ENCODE data around the gene HSPBP1.

Gene HSPBP1

DNA sequence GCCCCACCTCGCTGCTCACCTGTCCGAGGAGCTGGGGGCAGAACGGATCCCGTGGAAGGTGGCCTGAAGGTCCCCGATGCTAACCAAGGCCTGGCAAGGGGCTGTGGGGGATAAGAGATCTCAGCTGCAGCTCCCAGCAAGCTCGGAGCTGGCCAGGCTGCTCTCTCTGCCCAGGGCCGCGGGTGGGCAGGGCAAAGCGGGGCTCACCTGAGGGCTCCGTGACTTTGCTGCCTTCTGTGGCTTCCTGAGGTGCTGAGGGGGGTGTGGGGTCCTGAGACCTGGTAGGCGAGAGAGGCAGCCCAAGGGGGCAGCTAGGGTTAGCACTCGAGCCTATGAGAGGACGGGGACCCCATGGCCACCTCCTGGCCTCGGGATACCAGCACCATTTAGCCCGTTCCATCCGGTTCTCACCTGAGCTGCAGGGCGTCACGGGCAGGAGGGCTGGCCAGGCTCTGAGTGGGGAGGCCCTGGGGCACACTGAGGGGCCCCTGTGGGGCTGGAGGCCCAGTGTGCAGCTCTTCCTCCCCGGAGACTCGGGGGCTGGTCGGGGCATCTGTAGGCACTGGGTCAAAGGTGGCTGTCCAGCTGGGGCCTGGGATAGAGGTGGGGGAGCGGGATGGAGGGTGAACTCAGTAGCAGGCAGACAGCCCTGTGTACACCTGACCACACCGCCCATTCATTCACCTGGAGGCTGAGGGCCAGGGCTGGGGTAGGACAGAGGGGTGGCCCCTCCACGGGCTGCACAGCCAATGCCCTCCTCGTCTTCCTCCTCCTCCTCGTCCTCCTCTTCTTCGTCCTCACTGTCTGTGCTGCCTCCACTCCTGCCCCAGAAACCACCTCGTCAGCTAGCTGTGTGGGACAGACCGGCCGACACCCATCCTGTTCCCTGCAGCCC, 48.3 kb downstream of the HSPBP1 start:
- H3K9me3 ChIP-seq (ENCODE audit: low read length) = no peaks in the 10 kb centered on the region
- H3K9me2 ChIP-seq (ENCODE audit: low read depth, low read length) = no peaks in the 10 kb centered on the region
- peaks cover 96% of the 10 kb centered on the region for H3K36me3 ChIP-seq (ENCODE audit: insufficient read depth, low read length)
- H3K4me3 ChIP-seq (ENCODE audit: low read depth, low read length, poor library complexity, severe bottlenecking) = no peak overlapping the region
- no peak overlapping the region for H3K4me2 ChIP-seq (ENCODE audit: low read length)
- H3K27ac ChIP-seq (ENCODE audit: low read depth, low read length, poor library complexity, severe bottlenecking) = no peak overlapping the region
- no peaks in the 10 kb centered on the region for H3K4me1 ChIP-seq (ENCODE audit: insufficient read depth, low read length, severe bottlenecking)
- no peaks in the 10 kb centered on the region for H4K20me1 ChIP-seq (ENCODE audit: insufficient read depth, low read length)
- no peak overlapping the region for H2AFZ ChIP-seq (ENCODE audit: low read length)
- H3K79me2 ChIP-seq (ENCODE audit: insufficient read depth, low read length) = no peaks in the 10 kb centered on the region
- no peak overlapping the region for H3K9ac ChIP-seq (ENCODE audit: low read length)
- no peaks in the 10 kb centered on the region; the same call in 1 of the 2 replicates for H3F3A ChIP-seq (ENCODE audit: insufficient read depth, low read length)
- no peaks in the 10 kb centered on the region for H3K27me3 ChIP-seq (ENCODE audit: insufficient read depth, low read length)
- TF ChIP-seq, protein P1, sequence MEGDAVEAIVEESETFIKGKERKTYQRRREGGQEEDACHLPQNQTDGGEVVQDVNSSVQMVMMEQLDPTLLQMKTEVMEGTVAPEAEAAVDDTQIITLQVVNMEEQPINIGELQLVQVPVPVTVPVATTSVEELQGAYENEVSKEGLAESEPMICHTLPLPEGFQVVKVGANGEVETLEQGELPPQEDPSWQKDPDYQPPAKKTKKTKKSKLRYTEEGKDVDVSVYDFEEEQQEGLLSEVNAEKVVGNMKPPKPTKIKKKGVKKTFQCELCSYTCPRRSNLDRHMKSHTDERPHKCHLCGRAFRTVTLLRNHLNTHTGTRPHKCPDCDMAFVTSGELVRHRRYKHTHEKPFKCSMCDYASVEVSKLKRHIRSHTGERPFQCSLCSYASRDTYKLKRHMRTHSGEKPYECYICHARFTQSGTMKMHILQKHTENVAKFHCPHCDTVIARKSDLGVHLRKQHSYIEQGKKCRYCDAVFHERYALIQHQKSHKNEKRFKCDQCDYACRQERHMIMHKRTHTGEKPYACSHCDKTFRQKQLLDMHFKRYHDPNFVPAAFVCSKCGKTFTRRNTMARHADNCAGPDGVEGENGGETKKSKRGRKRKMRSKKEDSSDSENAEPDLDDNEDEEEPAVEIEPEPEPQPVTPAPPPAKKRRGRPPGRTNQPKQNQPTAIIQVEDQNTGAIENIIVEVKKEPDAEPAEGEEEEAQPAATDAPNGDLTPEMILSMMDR (IDR thresholded peaks at IDR 0.05; ENCODE audit: low read length) = no peak
- no peak for TF ChIP-seq EZH2 (IDR thresholded peaks at IDR 0.05; ENCODE audit: borderline replicate concordance, low read length)

DNA sequence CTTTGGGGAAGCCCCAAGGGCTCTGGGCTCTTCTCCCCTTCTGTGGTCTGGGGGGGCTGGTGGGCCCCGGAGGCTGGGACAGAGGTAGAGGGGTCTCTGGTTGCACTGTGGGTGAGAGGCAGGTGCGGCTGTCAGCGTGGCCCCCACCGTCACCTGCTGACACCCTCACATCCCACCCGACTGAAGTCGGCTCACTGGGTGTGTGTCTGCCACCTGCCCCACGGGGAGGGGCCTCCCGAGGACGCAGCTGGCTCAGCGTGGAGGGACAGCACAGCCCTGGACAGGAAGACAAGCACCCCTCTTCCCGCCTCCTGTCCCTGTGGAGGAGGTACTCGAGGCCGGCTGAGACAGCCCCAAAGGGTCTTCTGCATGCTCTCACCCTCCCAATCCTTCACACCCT, 49.1 kb downstream of the HSPBP1 start:
- Histone ChIP-seq H3K9me3 (ENCODE audit: low read length) (no peaks in the 10 kb centered on the region), H2AFZ (ENCODE audit: low read length) (no peak overlapping the region), H3K4me3 (ENCODE audit: low read depth, low read length, poor library complexity, severe bottlenecking) (no peak overlapping the region), H3K27ac (ENCODE audit: low read depth, low read length, poor library complexity, severe bottlenecking) (no peak overlapping the region), H4K20me1 (ENCODE audit: insufficient read depth, low read length) (no peaks in the 10 kb centered on the region), H3K27me3 (ENCODE audit: insufficient read depth, low read length) (no peaks in the 10 kb centered on the region), H3K4me2 (ENCODE audit: low read length) (no peak overlapping the region), H3K79me2 (ENCODE audit: insufficient read depth, low read length) (no peaks in the 10 kb centered on the region), H3K9me2 (ENCODE audit: low read depth, low read length) (no peaks in the 10 kb centered on the region), H3K9ac (ENCODE audit: low read length) (no peak overlapping the region), H3F3A (ENCODE audit: insufficient read depth, low read length) (no peaks in the 10 kb centered on the region; the same call in 1 of the 2 replicates), H3K36me3 (ENCODE audit: insufficient read depth, low read length) (peaks cover 96% of the 10 kb centered on the region), H3K4me1 (ENCODE audit: insufficient read depth, low read length, severe bottlenecking) (no peaks in the 10 kb centered on the region)
- TF ChIP-seq, protein P1 (IDR thresholded peaks at IDR 0.05; ENCODE audit: low read length) = no peak
- no peak for TF ChIP-seq EZH2 (IDR thresholded peaks at IDR 0.05; ENCODE audit: borderline replicate concordance, low read length)

DNA sequence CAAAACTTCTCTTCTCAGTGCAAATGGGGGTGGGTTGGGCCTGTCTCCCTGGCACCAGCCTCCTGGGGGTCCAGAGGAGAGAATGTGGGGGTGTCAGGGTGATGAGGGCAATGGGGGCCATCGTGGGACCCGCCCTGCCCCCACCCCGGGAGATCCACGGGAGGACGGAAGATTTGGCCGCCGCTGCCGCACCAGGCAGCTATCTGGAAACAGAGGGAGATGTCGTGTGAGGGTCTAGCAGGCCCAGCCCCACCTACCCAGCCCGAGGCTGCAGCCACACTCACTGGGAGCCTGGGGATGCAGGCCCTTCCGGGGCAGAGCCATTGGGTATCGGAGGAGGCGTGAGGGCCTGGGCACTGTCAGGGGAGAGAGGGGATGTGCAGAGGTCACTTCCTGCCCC, 49.6 kb downstream of the HSPBP1 start:
- TF ChIP-seq EZH2 (IDR thresholded peaks at IDR 0.05; ENCODE audit: borderline replicate concordance, low read length) = no peak
- TF ChIP-seq, protein P1 (IDR thresholded peaks at IDR 0.05; ENCODE audit: low read length) = no peak
- no peak overlapping the region for H3K9ac ChIP-seq (ENCODE audit: low read length)
- no peaks in the 10 kb centered on the region for H3K9me3 ChIP-seq (ENCODE audit: low read length)
- no peak overlapping the region for H3K4me2 ChIP-seq (ENCODE audit: low read length)
- H3K79me2 ChIP-seq (ENCODE audit: insufficient read depth, low read length) = no peaks in the 10 kb centered on the region
- no peaks in the 10 kb centered on the region; the same call in 1 of the 2 replicates for H3F3A ChIP-seq (ENCODE audit: insufficient read depth, low read length)
- H3K9me2 ChIP-seq (ENCODE audit: low read depth, low read length) = no peaks in the 10 kb centered on the region
- H3K4me1 ChIP-seq (ENCODE audit: insufficient read depth, low read length, severe bottlenecking) = no peaks in the 10 kb centered on the region
- no peak overlapping the region for H3K4me3 ChIP-seq (ENCODE audit: low read depth, low read length, poor library complexity, severe bottlenecking)
- no peak overlapping the region for H3K27ac ChIP-seq (ENCODE audit: low read depth, low read length, poor library complexity, severe bottlenecking)
- no peaks in the 10 kb centered on the region for H3K27me3 ChIP-seq (ENCODE audit: insufficient read depth, low read length)
- H3K36me3 ChIP-seq (ENCODE audit: insufficient read depth, low read length) = peaks cover 99% of the 10 kb centered on the region
- H2AFZ ChIP-seq (ENCODE audit: low read length) = no peak overlapping the region
- H4K20me1 ChIP-seq (ENCODE audit: insufficient read depth, low read length) = no peaks in the 10 kb centered on the region
